Stimulated activated CD4-positive, alpha-beta T cell treated with anti-CD3 and anti-CD28 coated beads, Interleukin-12 subunit alpha, Interleukin-12 subunit beta, amount 100 ng/mL, for 24 hours (primary cell): ENCODE results near the gene SCG3.
A peak's percentile ranks its signal among the peaks of the same experiment; 100 is the strongest.
"Not testable (repeated sequence)": the region's sequence is repeated elsewhere in the genome, so short reads cannot be mapped to it uniquely, and the experiment has no call there.

Experiments used
- DNase-seq, 2 experiments: peaks; one replicate each; pipeline ENCODE4 v3.0.0-alpha.2; 2020; ENCODE audit warnings: low read depth in 2 of 2

Gene SCG3

GRCh38 chr15:51681303-51681963 is at the start of gene SCG3:
SCG3 (plus strand) TSS chr15:51681503; CDS start chr15:51681756, 253 bp downstream.
- DNase-seq: peak; percentile 21 to 60

GRCh38 chr15:51634591-51635198 is 46.6 kb upstream of the SCG3 start:
- DNase-seq: no peak

GRCh38 chr15:51641490-51642130 is 39.7 kb upstream of the SCG3 start:
- no peak for DNase-seq

GRCh38 chr15:51642696-51643095 is 38.6 kb upstream of the SCG3 start:
- DNase-seq: no peak

DNA sequence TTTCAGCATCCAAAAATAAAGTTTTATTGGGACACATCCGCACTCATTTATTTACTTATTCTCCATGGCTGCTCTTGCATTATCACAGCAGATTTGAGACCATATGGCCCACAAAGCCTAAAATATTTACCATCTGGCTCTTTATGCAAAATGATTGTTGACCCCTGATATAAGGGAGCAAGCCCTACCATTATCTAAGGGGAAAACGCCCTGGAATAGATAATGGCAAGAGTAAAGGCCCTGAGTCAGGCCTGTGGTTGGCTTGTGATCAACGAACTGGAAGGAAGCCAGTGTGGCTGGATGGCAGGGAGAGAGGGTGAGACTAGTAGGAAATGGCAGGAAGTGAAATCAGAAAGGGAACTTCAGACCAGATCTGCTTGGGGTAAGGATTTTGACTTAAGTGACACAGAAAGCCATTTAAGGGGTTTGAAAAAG is 34.2 kb upstream of the SCG3 start:
- DNase-seq: no peak

GRCh38 chr15:51648101-51648500 is 33.2 kb upstream of the SCG3 start:
- DNase-seq: not testable (repeated sequence)

GRCh38 chr15:51648643-51649042 is 32.7 kb upstream of the SCG3 start:
- DNase-seq: not testable (repeated sequence)

- no peak for DNase-seq
These were observed 31.4 kb upstream of the SCG3 start for GRCh38 chr15:51649659-51650521.

GRCh38 chr15:51652084-51652668 is 29.1 kb upstream of the SCG3 start:
- DNase-seq: no peak

DNA sequence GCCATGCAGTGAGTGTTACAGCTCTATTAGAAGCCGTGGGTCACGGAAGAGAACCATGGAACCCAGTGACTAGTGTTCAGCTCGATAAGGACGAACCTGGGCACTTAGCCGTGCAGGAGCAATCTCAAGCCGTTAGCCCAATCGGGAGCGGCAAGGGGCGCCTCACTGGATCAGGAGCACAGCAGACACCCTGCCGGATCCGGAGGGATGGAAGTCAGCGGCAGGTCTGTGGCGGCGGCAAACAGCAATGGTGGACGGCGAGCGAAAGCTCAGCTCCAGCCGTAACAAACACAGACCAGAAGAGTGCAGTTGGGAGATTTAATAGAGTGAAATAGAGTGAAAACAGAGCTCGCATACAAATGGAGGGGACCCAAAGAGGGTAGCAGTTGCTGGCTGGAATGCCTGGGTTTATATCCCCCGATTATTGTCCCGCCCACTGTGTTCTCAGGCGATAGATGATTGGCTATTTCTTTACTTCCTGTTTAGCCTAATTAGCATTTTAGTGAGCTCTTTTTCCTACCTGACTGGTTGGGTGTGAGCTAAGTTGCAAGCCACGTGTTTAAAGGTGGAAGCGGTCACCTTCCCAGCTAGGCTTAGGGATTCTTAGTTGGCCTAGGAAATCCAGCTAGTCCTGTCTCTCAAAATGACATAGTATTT is 25.8 kb upstream of the SCG3 start:
- not testable (repeated sequence) for DNase-seq

- no peak for DNase-seq
These were observed 22.6 kb upstream of the SCG3 start for GRCh38 chr15:51658664-51659063.

GRCh38 chr15:51661072-51661471 is 20.2 kb upstream of the SCG3 start:
- no peak for DNase-seq

DNA sequence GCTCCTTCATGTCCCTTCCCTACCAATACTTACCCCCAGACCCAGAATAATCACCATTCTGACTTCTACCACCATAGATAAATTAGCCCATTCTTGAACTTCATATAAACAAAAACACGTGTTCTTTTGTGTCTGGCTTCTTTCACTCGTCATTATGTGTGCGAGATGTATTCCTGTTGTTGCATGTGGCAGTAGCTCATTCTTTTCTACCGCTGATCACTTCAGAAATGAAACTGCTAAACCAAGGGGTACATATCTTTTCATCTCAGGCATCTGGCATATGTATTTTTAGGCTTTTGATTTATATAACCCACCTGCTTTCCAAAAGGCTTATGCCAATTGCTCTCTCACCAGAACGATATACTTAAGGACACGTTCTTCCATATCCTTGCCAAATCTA is 13.8 kb upstream of the SCG3 start:
- no peak for DNase-seq

GRCh38 chr15:51668446-51668845 is 12.9 kb upstream of the SCG3 start:
- DNase-seq: no peak

DNA sequence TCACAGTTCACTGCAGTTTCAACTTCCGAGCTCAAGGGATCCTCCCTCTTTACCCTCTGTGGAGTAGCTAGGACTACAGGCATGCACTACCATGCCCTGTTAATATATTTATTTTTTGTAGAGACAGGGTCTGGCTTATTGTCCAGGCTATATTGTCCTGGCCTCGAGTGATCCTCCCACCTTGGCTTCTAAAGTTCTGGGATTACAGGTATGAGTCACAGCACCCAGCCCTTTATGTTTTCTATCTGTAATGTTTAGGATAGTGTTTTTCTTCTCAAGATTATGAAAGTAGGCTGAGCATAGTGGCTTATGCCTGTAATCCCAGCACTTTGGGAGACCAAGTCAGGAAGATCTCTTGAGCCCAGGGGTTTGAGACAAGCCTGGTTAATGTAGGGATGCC is 11.9 kb upstream of the SCG3 start:
- DNase-seq: no peak

GRCh38 chr15:51672155-51672687 is 9.1 kb upstream of the SCG3 start:
- DNase-seq: no peak

DNA sequence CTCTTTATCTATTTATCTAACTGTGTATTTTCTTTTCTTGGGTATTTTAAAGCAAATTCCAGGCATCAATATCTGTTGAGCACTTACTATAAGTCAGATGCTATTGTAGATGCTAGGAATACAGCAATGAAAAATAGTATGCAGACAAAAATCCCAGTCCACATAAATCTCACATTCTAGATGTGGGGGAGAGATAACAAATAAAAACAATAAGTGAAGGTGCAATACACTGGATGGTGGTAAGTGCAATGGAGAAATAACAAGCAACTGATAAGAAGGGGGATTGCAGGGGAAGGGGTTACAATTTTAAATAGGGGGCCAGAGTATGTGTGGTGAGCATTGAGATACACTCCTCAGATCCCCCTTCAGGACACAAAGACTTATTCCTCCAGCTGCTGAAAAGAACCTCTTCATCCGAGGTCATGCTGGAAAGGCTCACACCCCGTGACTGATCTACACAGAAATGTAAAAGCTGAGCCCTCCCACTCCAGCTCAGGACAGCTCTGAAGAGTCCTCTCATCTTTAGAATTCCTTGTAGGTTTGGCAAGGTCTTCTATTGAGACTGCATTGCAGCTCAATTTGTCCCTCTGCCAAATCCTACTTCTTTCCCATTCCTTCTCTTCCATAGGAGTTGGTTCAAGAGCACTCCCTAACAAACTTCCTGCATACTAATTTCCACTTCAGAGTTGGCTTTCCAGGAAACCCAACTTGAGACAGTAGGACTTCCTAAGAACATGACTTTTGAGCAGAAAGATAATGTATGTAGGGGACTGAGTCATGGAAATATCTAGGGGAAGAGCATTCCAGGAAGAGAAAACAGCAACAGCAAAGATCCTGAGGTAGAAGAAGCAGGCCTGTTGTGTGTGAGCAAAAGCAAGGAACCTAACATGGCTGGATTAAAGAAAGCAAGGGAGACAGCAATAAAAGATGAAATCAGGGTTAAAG is 8.1 kb upstream of the SCG3 start:
- no peak for DNase-seq

DNA sequence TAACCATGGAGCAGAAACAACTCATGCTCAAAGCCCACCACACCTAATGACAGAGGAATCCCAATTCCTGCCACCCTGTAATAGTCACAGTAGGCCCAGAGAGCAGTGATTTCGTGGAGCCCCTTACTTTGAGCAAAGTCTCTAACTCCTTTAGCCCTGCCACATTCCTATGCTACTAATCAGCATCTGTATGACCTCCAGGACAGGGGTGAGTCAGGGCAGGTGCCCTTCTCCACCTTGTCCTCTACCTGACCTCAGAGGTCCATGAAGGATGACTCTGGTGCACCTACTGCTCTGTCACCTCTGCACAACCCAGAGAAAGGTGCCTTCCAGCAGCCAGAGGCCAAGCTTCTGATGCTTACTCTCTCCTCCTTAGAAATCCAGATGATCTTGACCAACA is 6.1 kb upstream of the SCG3 start:
- DNase-seq: no peak

DNA sequence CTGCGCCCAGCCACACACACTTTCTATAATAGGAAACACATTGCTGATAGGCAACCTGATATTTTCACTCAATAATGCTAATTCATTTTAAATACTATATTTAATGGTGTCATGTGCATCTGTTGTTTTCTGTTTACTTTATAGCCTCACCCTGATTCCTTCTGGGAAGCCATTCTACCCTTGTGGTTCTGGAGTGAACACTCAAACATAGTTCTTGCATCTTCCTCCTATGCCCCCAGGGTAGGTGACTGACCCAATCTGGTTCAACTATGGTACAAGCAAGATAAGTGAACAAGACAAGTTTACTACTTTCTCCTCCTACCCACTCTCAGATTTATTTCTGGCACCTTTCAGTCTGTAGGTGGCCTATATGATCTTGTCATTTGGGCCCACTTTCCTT is 4.3 kb upstream of the SCG3 start:
- DNase-seq: no peak

GRCh38 chr15:51677452-51677851 is 3.9 kb upstream of the SCG3 start:
- no peak for DNase-seq
